Pancreas (tissue), 10 donors: ENCODE results near the gene CHAC1. TPM values are rescaled to one million over a fixed set of nuclear protein-coding genes. Genes with fewer than 3 reads are reported as not detected.

ENCODE experiments used
- ATAC-seq, 4 donors: fragments of 200-7000 bp; cut with Tn5 transposase; one replicate each; pipeline versions ENCODE4 v1.8.0 to v1.9.1; 2020; ENCODE audit warnings: mild to moderate bottlenecking in 4 of 4, moderate library complexity in 4 of 4
- DNase-seq, 6 donors: peaks; one replicate each; pipeline ENCODE4 v3.0.0-alpha.2; 2020
- FAIRE-seq: peaks from 2 replicates; lab custom pipeline; 2012; peaks lifted over from hg19 to GRCh38; lab: Jason Lieb, UNC
- H3K27ac ChIP-seq, 4 donors: fragments of 200-600 bp; sonication (generic); 1 replicate in 3 of 4; 2 replicates in 1 of 4; pipeline versions ENCODE4 v1.5.0 to v1.8.0; 2020
- H3K27me3 ChIP-seq, 4 donors: fragments of 200-600 bp; one replicate each; pipeline ENCODE4 v1.8.0; 2021
- H3K36me3 ChIP-seq, 3 donors: fragments of 200-600 bp; sonication (generic) in 1 of 3; one replicate each; pipeline versions ENCODE4 v1.5.0 to v1.8.0; 2020 to 2021
- H3K4me1 ChIP-seq, 3 donors: fragments of 200-600 bp; one replicate each; pipeline ENCODE4 v1.8.0; 2021
- H3K4me3 ChIP-seq, 4 donors: fragments of 200-600 bp; sonication (generic) in 2 of 4; one replicate each; pipeline versions ENCODE4 v1.5.0 to v1.8.0; 2020 to 2021
- H3K9me3 ChIP-seq, 4 donors: fragments of 200-600 bp; one replicate each; pipeline ENCODE4 v1.8.0; 2021
- WGBS, 2 donors: extraction: QIAGEN DNeasy Blood & Tissue Kit; methylation state at CpG; one replicate each; pipeline ENCODE4 v1.1.7; 2013; 5-methylcytosine and 5-hydroxymethylcytosine counted together
- intact Hi-C, 3 donors: fragments of 100-400 bp; cut with DNase I; formaldehyde crosslinking; loops; one replicate each; pipeline versions ENCODE4 v1.11.1 to v1.14.2; 2022
- polyA plus RNA-seq, 2 donors: library from polyadenylated mRNA; stranded (reverse); fragments of 200-250 nt; gene quantifications; one replicate each; pipeline ENCODE4 v1.2.3, GENCODE V29; 2013
- total RNA-seq, 6 donors: library from RNA; stranded (reverse); fragmentation: NEBNext Ultra II Directional in 4 of 6; extraction: Animal tissue kit (Norgen Biotek cat#: 25700) in 4 of 6; gene quantifications; one replicate each; pipeline versions ENCODE4 v1.2.1 to v1.2.4, GENCODE V29; 2021 to 2023
- TF ChIP-seq, protein P1 (sequence below), 4 donors: fragments of 200-600 bp; sonication (generic) in 3 of 4; IDR thresholded peaks; one replicate each; pipeline versions ENCODE4 v1.5.0 to v1.8.0; 2021; ENCODE audit warnings: antibody characterized with exemption in 4 of 4
- donor health status: healthy with polysubstance abuse.
- donor health status: DM: no; HTN: no; CAD: no; lungs with moderate emphysema.
- donor health status: DM: no; HTN: no; CAD: no.
- donor health status: control.
- donor health status: control.
- donor health status: Bipolar disorder and iron deficiency.
- donor health status: DM: yes; HTN: yes; CAD: no.
- donor health status: DM: no; HTN: no; CAD: no.
- donor health status: DM: no; HTN: no; CAD: no.
- donor health status: DM: yes; HTN: yes; CAD: no.

CHAC1 gene
- total and polyA plus RNA-seq, 8 donors = 0.40 to 90.5 (median 2.3) TPM

DNA sequence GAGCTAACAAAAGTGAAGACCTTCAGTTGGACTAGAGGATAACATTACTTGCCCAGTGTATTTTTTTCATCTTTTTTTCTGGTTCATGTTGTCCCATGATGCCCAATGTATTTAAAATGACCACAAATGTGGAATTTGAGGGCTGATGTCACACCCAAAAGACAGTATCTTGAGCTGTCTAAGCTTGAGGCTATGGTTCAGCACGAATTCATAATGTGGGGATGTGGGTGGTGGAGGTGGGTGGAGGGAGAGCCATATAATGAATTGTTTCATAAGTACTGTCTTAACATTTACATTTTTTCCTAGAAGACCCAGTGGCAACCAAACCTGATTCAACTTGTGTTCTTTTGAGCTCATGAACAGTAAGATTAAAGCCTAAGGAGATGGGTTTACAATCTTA lies 37.5 kb downstream of the CHAC1 start:
- WGBS, 2 donors = 0% methylated on average over 1 of the region's 1 CpG
- H3K9me3 ChIP-seq = no peaks in the 10 kb centered on the region
- TF ChIP-seq, protein P1, sequence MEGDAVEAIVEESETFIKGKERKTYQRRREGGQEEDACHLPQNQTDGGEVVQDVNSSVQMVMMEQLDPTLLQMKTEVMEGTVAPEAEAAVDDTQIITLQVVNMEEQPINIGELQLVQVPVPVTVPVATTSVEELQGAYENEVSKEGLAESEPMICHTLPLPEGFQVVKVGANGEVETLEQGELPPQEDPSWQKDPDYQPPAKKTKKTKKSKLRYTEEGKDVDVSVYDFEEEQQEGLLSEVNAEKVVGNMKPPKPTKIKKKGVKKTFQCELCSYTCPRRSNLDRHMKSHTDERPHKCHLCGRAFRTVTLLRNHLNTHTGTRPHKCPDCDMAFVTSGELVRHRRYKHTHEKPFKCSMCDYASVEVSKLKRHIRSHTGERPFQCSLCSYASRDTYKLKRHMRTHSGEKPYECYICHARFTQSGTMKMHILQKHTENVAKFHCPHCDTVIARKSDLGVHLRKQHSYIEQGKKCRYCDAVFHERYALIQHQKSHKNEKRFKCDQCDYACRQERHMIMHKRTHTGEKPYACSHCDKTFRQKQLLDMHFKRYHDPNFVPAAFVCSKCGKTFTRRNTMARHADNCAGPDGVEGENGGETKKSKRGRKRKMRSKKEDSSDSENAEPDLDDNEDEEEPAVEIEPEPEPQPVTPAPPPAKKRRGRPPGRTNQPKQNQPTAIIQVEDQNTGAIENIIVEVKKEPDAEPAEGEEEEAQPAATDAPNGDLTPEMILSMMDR (IDR thresholded peaks at IDR 0.05) = no peak
- no peaks in the 10 kb centered on the region for H3K4me1 ChIP-seq
- H3K4me3 ChIP-seq = no peak overlapping the region
- intact Hi-C loops = no loop called here
- peaks cover 0 to 17% (median 5%) of the 10 kb centered on the region in 3 donors for H3K36me3 ChIP-seq
- no peak for FAIRE-seq
- H3K27me3 ChIP-seq = no peaks in the 10 kb centered on the region
- no peak overlapping the region for H3K27ac ChIP-seq
- no peak for DNase-seq
- ATAC-seq = no peak

DNA sequence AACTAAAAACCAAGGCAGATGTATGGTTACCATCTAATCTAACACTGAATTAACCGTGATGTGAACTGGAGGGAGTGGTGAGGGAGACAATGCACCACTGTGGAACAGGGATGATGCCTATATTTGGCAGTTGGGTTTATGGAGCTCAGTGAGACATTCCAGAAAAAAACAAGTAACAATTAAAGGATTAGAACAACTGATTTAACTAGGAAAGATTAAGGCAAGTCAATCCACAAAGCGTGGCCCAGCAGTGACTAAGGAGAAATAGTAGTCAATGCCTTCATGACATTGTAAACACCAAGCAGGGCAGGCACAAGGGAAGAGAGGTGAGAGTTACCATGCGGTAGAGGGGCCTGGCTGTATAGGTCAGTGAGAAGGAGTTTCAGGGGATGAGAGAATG lies 38.1 kb downstream of the CHAC1 start:
- no peak for FAIRE-seq
- peaks cover 0 to 21% (median 2%) of the 10 kb centered on the region in 3 donors for H3K36me3 ChIP-seq
- H3K4me1 ChIP-seq = no peaks in the 10 kb centered on the region
- H3K27ac ChIP-seq = no peak overlapping the region
- 95 to 99% methylated on average over 3 of the region's 3 CpGs for WGBS, 2 donors
- TF ChIP-seq, protein P1 (IDR thresholded peaks at IDR 0.05) = no peak
- intact Hi-C loops = no loop called here
- no peak for ATAC-seq
- H3K27me3 ChIP-seq = no peaks in the 10 kb centered on the region
- H3K4me3 ChIP-seq = no peak overlapping the region
- DNase-seq = no peak
- H3K9me3 ChIP-seq = no peaks in the 10 kb centered on the region

DNA sequence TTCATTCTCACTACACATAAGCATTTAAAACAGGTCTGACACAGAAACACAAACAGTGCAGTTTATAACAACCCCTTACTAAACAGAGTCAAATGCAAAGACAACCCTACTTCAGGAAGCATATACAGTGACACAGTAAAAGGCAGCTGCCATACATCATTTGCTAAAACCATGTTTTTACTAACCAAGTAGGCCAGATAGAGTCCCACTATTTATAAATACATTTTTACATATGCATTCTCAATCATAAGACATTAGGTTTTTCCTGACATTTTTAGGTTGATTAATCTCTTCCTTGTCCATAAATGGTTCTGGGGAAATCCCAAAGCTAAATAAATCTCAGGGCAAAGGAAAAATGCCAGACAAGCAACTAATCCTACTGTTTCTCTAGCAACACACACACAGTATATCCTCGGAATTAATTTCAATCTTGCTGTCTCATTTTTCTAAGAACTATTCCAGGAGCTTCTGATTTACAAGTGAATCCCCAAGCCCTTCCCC lies 39.0 kb downstream of the CHAC1 start:
- Histone ChIP-seq H3K27ac (no peak overlapping the region), H3K4me1 (no peaks in the 10 kb centered on the region), H3K9me3 (no peaks in the 10 kb centered on the region), H3K36me3 (peaks cover 0 to 21% (median 0%) of the 10 kb centered on the region in 3 donors), H3K27me3 (no peaks in the 10 kb centered on the region), H3K4me3 (no peak overlapping the region)
- no peak for ATAC-seq
- 52 to 56% methylated on average over 1 of the region's 1 CpG for WGBS, 2 donors
- TF ChIP-seq, protein P1 (IDR thresholded peaks at IDR 0.05) = no peak
- FAIRE-seq = no peak
- no peak for DNase-seq
- intact Hi-C loops = no loop called here

DNA sequence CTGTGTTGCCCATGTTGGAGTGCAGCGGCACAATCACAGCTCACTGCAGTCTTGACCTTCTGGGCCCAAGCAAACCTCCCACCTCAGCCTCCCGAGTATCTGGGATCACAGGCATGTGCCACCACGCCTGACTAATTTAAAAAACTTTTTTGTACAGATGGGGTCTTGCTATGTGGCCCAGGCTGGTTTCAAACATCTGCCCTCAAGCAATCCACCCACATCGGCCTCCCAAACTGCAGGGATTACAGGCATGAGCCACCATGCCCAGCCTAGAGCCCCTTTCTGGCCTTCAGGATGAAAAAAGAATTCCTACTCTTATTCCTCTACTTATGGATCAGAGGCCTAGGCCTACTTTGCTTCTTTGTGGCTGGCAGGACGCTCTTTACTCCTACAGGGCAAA lies 39.6 kb downstream of the CHAC1 start:
- H3K27ac ChIP-seq = no peak overlapping the region
- DNase-seq = no peak
- TF ChIP-seq, protein P1 (IDR thresholded peaks at IDR 0.05) = no peak
- H3K9me3 ChIP-seq = no peaks in the 10 kb centered on the region
- no peaks in the 10 kb centered on the region for H3K4me1 ChIP-seq
- peaks cover 0 to 18% (median 0%) of the 10 kb centered on the region in 3 donors for H3K36me3 ChIP-seq
- ATAC-seq = no peak
- FAIRE-seq = no peak
- 92 to 95% methylated on average over 5 of the region's 5 CpGs for WGBS, 2 donors
- no peak overlapping the region for H3K4me3 ChIP-seq
- intact Hi-C loops = no loop called here
- no peaks in the 10 kb centered on the region for H3K27me3 ChIP-seq

DNA sequence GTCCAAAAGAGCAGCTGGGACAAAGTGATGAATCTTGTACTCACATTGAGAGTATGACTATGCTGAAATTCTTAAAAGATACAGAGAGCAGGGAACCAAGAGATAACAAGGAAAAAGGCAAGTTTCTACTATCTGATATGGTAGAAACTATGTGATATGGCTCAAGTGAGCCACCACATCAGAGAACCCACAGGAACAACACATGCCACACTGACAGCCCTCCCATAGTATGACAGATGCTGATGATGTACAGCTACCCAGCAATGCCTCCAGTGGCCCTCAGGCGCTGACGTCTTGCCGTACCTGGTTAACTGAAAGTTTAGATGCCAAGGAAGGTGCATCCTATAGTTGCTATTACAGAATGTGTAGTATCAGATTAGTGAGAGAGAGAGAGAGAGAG lies 42.4 kb downstream of the CHAC1 start:
- Histone ChIP-seq H3K27me3 (no peaks in the 10 kb centered on the region), H3K4me1 (no peaks in the 10 kb centered on the region), H3K27ac (no peak overlapping the region), H3K36me3 (peaks cover 0 to 29% (median 4%) of the 10 kb centered on the region in 3 donors), H3K4me3 (no peak overlapping the region), H3K9me3 (no peaks in the 10 kb centered on the region)
- TF ChIP-seq, protein P1 (IDR thresholded peaks at IDR 0.05) = no peak
- FAIRE-seq = no peak
- no peak for ATAC-seq
- 90 to 96% methylated on average over 3 of the region's 3 CpGs for WGBS, 2 donors
- DNase-seq = no peak
- intact Hi-C loops = no loop called here
